Spinal cord (tissue), 10 donors: ENCODE data around the gene UQCR11. TPM values are rescaled to one million over a fixed set of nuclear protein-coding genes. Genes with fewer than 3 reads are reported as not detected.
A peak's percentile ranks its signal among the peaks of the same experiment; 100 is the strongest.

ENCODE experiments used
- DNase-seq, 6 donors: peaks; one replicate each; pipeline versions ENCODE4 v3.0.0 to v3.0.0-alpha.2; 2013 to 2015; ENCODE audit warnings: low spot score in 6 of 6, low read depth in 4 of 6
- H3K27ac ChIP-seq: one replicate; pipeline ENCODE4 v1.5.1; 2013; ENCODE audit warnings: low read depth, low read length, control low read depth
- H3K27me3 ChIP-seq: one replicate; pipeline ENCODE4 v1.6.1; 2013; ENCODE audit warnings: low read length; ENCODE audit not compliant: control insufficient read depth, insufficient read depth
- H3K36me3 ChIP-seq: one replicate; pipeline ENCODE4 v1.6.1; 2013; ENCODE audit warnings: low read length; ENCODE audit not compliant: control insufficient read depth, insufficient read depth
- H3K4me1 ChIP-seq: one replicate; pipeline ENCODE4 v1.6.1; 2013; ENCODE audit warnings: low read length; ENCODE audit not compliant: control insufficient read depth, insufficient read depth
- H3K4me3 ChIP-seq: one replicate; pipeline ENCODE4 v1.5.1; 2013; ENCODE audit warnings: low read depth, low read length, control low read depth
- H3K9me3 ChIP-seq: one replicate; pipeline ENCODE4 v1.6.1; 2013; ENCODE audit warnings: low read length; ENCODE audit not compliant: control insufficient read depth, insufficient read depth
- WGBS: methylation state at CpG from one replicate; pipeline ENCODE4 v1.1.5; 2013; ENCODE audit warnings: missing lambda C conversion rate; ENCODE audit not compliant: insufficient coverage; 5-methylcytosine and 5-hydroxymethylcytosine counted together
- polyA plus RNA-seq, 2 donors: library from polyadenylated mRNA; unstranded; fragments of 120-200 nt; gene quantifications; one replicate each; pipeline ENCODE4 v1.2.1, GENCODE V29; 2013; ENCODE audit not compliant: insufficient read length in 2 of 2
- total RNA-seq, 2 donors: library from RNA; depleted of rRNA in 1 of 2; stranded (reverse); fragments of 120-200 nt in 1 of 2; fragments of >200 nt in 1 of 2; gene quantifications; one replicate each; pipeline versions ENCODE4 v1.2.3 to v1.2.4, GENCODE V29; 2013 to 2014
- donor health status: healthy.

UQCR11 gene
- total and polyA plus RNA-seq, 4 donors, result 60.4 to 203 (median 184) TPM

- Histone ChIP-seq H3K9me3 (no peaks in the 10 kb centered on the region), H3K4me3 (no peak overlapping the region), H3K27me3 (no peaks in the 10 kb centered on the region), H3K27ac (no peak overlapping the region), H3K4me1 (peaks cover 11% of the 10 kb centered on the region), H3K36me3 (peaks cover 29% of the 10 kb centered on the region)
- DNase-seq, result no peak
- WGBS, result 91% methylated on average over 7 of the region's 12 CpGs
Measured at GRCh38 chr19:1571358-1571757, 33.9 kb downstream of the UQCR11 start.

GRCh38 chr19:1570836-1571235 is 34.4 kb downstream of the UQCR11 start:
- Histone ChIP-seq H3K27ac (no peak overlapping the region), H3K4me1 (peaks cover 16% of the 10 kb centered on the region), H3K36me3 (peaks cover 29% of the 10 kb centered on the region), H3K27me3 (no peaks in the 10 kb centered on the region), H3K9me3 (no peaks in the 10 kb centered on the region), H3K4me3 (no peak overlapping the region)
- DNase-seq, result no peak
- 100% methylated on average over 3 of the region's 13 CpGs for WGBS

GRCh38 chr19:1569997-1570396 is 35.3 kb downstream of the UQCR11 start:
- Histone ChIP-seq H3K4me3 (no peak overlapping the region), H3K9me3 (no peaks in the 10 kb centered on the region), H3K36me3 (peaks cover 27% of the 10 kb centered on the region), H3K27ac (no peak overlapping the region), H3K4me1 (peaks cover 21% of the 10 kb centered on the region), H3K27me3 (no peaks in the 10 kb centered on the region)
- WGBS, result no CpG with 5 or more reads among the region's 4 CpGs
- DNase-seq, result no peak

GRCh38 chr19:1568320-1569019 is 36.8 kb downstream of the UQCR11 start, which contains the start of gene MEX3D:
MEX3D (minus strand) TSS chr19:1568325; CDS start chr19:1568058, 267 bp downstream.
- peaks cover 26% of the 10 kb centered on the region for H3K4me1 ChIP-seq
- peak within 1 kb of the TSS; percentile 90 for H3K4me3 ChIP-seq
- no peaks in the 10 kb centered on the region for H3K27me3 ChIP-seq
- peak; percentile 13 to 94 (median 69) for DNase-seq
- no peaks in the 10 kb centered on the region for H3K9me3 ChIP-seq
- 6% methylated on average over 62 of the region's 63 CpGs for WGBS
- H3K36me3 ChIP-seq, result peaks cover 20% of the 10 kb centered on the region
- peak within 1 kb of the TSS; percentile 98 for H3K27ac ChIP-seq

- no peak overlapping the region for H3K4me3 ChIP-seq
Measured at GRCh38 chr19:1567848-1568227, 37.4 kb downstream of the UQCR11 start.

GRCh38 chr19:1567116-1567847 is 38.0 kb downstream of the UQCR11 start:
- no peaks in the 10 kb centered on the region for H3K27me3 ChIP-seq
- H3K27ac ChIP-seq, result peak overlapping the region; percentile 98
- no peaks in the 10 kb centered on the region for H3K9me3 ChIP-seq
- H3K4me1 ChIP-seq, result peaks cover 30% of the 10 kb centered on the region
- peak overlapping the region; percentile 90 for H3K4me3 ChIP-seq
- peaks cover 31% of the 10 kb centered on the region for H3K36me3 ChIP-seq
- under 1% methylated on average over 108 of the region's 108 CpGs for WGBS
- peak in 1 of 6 donors; percentile 25 for DNase-seq

More at GRCh38 chr19:1567848-1568227, 37.4 kb downstream of the UQCR11 start:
- Histone ChIP-seq H3K27me3 (no peaks in the 10 kb centered on the region), H3K4me1 (peaks cover 30% of the 10 kb centered on the region), H3K27ac (no peak overlapping the region), H3K9me3 (no peaks in the 10 kb centered on the region), H3K36me3 (peaks cover 26% of the 10 kb centered on the region)
- 0% methylated on average over 62 of the region's 73 CpGs for WGBS
- DNase-seq, result peak in 2 of 6 donors; percentile 3 to 29

- no peaks in the 10 kb centered on the region for H3K9me3 ChIP-seq
- peak overlapping the region; percentile 90 for H3K4me3 ChIP-seq
- DNase-seq, result peak; percentile 65 to 96 (median 80)
- peaks cover 30% of the 10 kb centered on the region for H3K4me1 ChIP-seq
- peak overlapping the region; percentile 98 for H3K27ac ChIP-seq
- no peaks in the 10 kb centered on the region for H3K27me3 ChIP-seq
- H3K36me3 ChIP-seq, result peaks cover 35% of the 10 kb centered on the region
- WGBS, result under 1% methylated on average over 32 of the region's 42 CpGs
Measured at GRCh38 chr19:1566392-1567115, 38.7 kb downstream of the UQCR11 start.

- H3K4me1 ChIP-seq, result peaks cover 32% of the 10 kb centered on the region
- H3K36me3 ChIP-seq, result peaks cover 57% of the 10 kb centered on the region
- DNase-seq, result no peak
- no peak overlapping the region for H3K27ac ChIP-seq
- no peaks in the 10 kb centered on the region for H3K27me3 ChIP-seq
- no peak overlapping the region for H3K4me3 ChIP-seq
- no peaks in the 10 kb centered on the region for H3K9me3 ChIP-seq
- 85% methylated on average over 6 of the region's 6 CpGs for WGBS
Measured at GRCh38 chr19:1563251-1563650, 42.0 kb downstream of the UQCR11 start.

GRCh38 chr19:1561236-1561842 is 43.9 kb downstream of the UQCR11 start:
- Histone ChIP-seq H3K27ac (no peak overlapping the region), H3K4me3 (no peak overlapping the region), H3K9me3 (no peaks in the 10 kb centered on the region), H3K27me3 (no peaks in the 10 kb centered on the region), H3K4me1 (peaks cover 33% of the 10 kb centered on the region), H3K36me3 (peaks cover 66% of the 10 kb centered on the region)
- DNase-seq, result no peak
- WGBS, result 90% methylated on average over 16 of the region's 17 CpGs
